ENCODE data around the gene MUSTN1. TPM values are rescaled to one million over a fixed set of nuclear protein-coding genes. Genes with fewer than 3 reads are reported as not detected.

MUSTN1 gene
- total and polyA plus RNA-seq, 2 of the 13 experiments (the other 11 are each of a cell fraction or from before 2014, with no cell fraction given), result 0.84 to 1.4 TPM

GRCh38 chr3:52805270-52806039 is 29.4 kb downstream of the MUSTN1 start:
- DNase-seq (ENCODE audit: low spot score) (no peak), ATAC-seq (no peak), FAIRE-seq (no peak)
- Histone ChIP-seq H2AFZ (ENCODE audit: low read length) (no peak overlapping the region), H3K9me3 (ENCODE audit: low read length) (no peaks in the 10 kb centered on the region), H3K9ac (ENCODE audit: insufficient read depth, low read depth, low read length) (no peak overlapping the region), H4K20me1 (ENCODE audit: insufficient read depth, low read length) (no peaks in the 10 kb centered on the region), H3K27ac (ENCODE audit: extremely low read length, insufficient read depth, low read length) (no peak overlapping the region), H3K36me3 (replicated peaks in 1 of 2; ENCODE audit: control insufficient read depth in 1 of 2, insufficient read depth in 2 of 2, low read length in 2 of 2) (peaks cover 21 to 48% of the 10 kb centered on the region in 2 experiments), H3K79me2 (ENCODE audit: insufficient read depth, low read length) (no peaks in the 10 kb centered on the region), H3K27me3 (ENCODE audit: control insufficient read depth in 1 of 2, insufficient read depth in 2 of 2, low read length in 2 of 2) (no peaks in the 10 kb centered on the region), H3K4me2 (ENCODE audit: low read depth, low read length) (no peak overlapping the region), H3K4me1 (ENCODE audit: insufficient read depth, low read length) (peaks cover 26% of the 10 kb centered on the region), H3K4me3 (replicated peaks in 1 of 3; ENCODE audit: insufficient read depth in 1 of 3, low read depth in 2 of 3, low read length in 3 of 3) (no peak overlapping the region)
- POLR2A ChIA-PET, result interaction anchor here (0.8 to 6.8 kb wide), 5 partner anchors 11 to 31 kb away, joined by 3 to 70 read pairs (median 3); partner anchors contain the start of gene ITIH3
- in situ Hi-C loops (cut with HindIII; ENCODE audit: extremely low pct_ligation_motif_present, low pct_unique_long_range_greater_than_20kb), result no loop called here
- TF ChIP-seq GATAD1 (CRISPR knock-in tag; IDR thresholded peaks at IDR 0.05) (no peak), HOXD1 (CRISPR knock-in tag; IDR thresholded peaks at IDR 0.05) (no peak), PAF1 (CRISPR knock-in tag; IDR thresholded peaks at IDR 0.05) (no peak), NR2F6 (IDR thresholded peaks at IDR 0.05) (no peak), NR2F6 (CRISPR knock-in tag; IDR thresholded peaks at IDR 0.05) (no peak), DNMT3B (CRISPR knock-in tag; conservative IDR thresholded peaks at IDR 0.05) (no peak), TAF1 (CRISPR knock-in tag; IDR thresholded peaks at IDR 0.05) (no peak), ASH2L (IDR thresholded peaks at IDR 0.05; ENCODE audit: insufficient read length, low read depth, low read length) (no peak), JDP2 (CRISPR knock-in tag; IDR thresholded peaks at IDR 0.05; ENCODE audit: borderline replicate concordance) (no peak), ZNF564 (CRISPR knock-in tag; IDR thresholded peaks at IDR 0.05) (no peak), SP4 (CRISPR knock-in tag; IDR thresholded peaks at IDR 0.05) (no peak), HMGXB4 (CRISPR knock-in tag; IDR thresholded peaks at IDR 0.05; ENCODE audit: borderline replicate concordance in 1 of 2, low read depth in 1 of 2) (no peak), NFRKB (IDR thresholded peaks at IDR 0.05) (no peak), U2AF2 (IDR thresholded peaks at IDR 0.05; ENCODE audit: low read depth, low read length) (no peak), CREM (IDR thresholded peaks at IDR 0.05) (no peak), CREM (CRISPR knock-in tag; IDR thresholded peaks at IDR 0.05) (no peak)
- TF ChIP-seq, protein P1, sequence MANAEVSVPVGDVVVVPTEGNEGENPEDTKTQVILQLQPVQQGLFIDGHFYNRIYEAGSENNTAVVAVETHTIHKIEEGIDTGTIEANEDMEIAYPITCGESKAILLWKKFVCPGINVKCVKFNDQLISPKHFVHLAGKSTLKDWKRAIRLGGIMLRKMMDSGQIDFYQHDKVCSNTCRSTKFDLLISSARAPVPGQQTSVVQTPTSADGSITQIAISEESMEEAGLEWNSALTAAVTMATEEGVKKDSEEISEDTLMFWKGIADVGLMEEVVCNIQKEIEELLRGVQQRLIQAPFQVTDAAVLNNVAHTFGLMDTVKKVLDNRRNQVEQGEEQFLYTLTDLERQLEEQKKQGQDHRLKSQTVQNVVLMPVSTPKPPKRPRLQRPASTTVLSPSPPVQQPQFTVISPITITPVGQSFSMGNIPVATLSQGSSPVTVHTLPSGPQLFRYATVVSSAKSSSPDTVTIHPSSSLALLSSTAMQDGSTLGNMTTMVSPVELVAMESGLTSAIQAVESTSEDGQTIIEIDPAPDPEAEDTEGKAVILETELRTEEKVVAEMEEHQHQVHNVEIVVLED (CRISPR knock-in tag; IDR thresholded peaks at IDR 0.05; ENCODE audit: borderline replicate concordance), result no peak
- TF ChIP-seq, protein P2, sequence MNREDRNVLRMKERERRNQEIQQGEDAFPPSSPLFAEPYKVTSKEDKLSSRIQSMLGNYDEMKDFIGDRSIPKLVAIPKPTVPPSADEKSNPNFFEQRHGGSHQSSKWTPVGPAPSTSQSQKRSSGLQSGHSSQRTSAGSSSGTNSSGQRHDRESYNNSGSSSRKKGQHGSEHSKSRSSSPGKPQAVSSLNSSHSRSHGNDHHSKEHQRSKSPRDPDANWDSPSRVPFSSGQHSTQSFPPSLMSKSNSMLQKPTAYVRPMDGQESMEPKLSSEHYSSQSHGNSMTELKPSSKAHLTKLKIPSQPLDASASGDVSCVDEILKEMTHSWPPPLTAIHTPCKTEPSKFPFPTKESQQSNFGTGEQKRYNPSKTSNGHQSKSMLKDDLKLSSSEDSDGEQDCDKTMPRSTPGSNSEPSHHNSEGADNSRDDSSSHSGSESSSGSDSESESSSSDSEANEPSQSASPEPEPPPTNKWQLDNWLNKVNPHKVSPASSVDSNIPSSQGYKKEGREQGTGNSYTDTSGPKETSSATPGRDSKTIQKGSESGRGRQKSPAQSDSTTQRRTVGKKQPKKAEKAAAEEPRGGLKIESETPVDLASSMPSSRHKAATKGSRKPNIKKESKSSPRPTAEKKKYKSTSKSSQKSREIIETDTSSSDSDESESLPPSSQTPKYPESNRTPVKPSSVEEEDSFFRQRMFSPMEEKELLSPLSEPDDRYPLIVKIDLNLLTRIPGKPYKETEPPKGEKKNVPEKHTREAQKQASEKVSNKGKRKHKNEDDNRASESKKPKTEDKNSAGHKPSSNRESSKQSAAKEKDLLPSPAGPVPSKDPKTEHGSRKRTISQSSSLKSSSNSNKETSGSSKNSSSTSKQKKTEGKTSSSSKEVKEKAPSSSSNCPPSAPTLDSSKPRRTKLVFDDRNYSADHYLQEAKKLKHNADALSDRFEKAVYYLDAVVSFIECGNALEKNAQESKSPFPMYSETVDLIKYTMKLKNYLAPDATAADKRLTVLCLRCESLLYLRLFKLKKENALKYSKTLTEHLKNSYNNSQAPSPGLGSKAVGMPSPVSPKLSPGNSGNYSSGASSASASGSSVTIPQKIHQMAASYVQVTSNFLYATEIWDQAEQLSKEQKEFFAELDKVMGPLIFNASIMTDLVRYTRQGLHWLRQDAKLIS (CRISPR knock-in tag; IDR thresholded peaks at IDR 0.05), result no peak
- intact Hi-C loops (cut with micrococcal nuclease; ENCODE audit: unreplicated experiment), result no loop called here
- WGBS (ENCODE audit: low lambda C conversion rate), result 94% methylated on average over 18 of the region's 19 CpGs
- CTCF ChIA-PET (ENCODE audit: low intra/inter-chr PET ratio, low total read pairs), result no interaction called here
- BruUV-seq (replicated peaks), result no TSS peak
